ENCODE results near the gene MYOM1. TPM values are rescaled to one million over a fixed set of nuclear protein-coding genes. Genes with fewer than 3 reads are reported as not detected.

Gene MYOM1
- total and polyA plus RNA-seq, 10 donors, result 1.2 to 6.2 (median 2.0) TPM

Small RNA genes within 50 kb of the gene (small RNA-seq; reads per million reads assigned to genes)
- gene RF00156 (0 reads per million in 4 donors), gene RNU7-25P (0 reads per million in 4 donors)

Other genes with a start within 250 kb of the MYOM1 start
- gene LPIN2, start 206.8 kb downstream of the MYOM1 start, total RNA-seq, result 10 to 100 TPM; 44.8 to 79.7 (median 61.5) TPM
- 1 to 10 TPM; 4.0 to 9.6 (median 5.8) TPM for gene LPIN2, start 206.8 kb downstream of the MYOM1 start, polyA plus RNA-seq
- 100 to 1,000 TPM; 442 to 675 (median 581) TPM for gene MYL12A, start 27.8 kb upstream of the MYOM1 start, total RNA-seq
- 100 to 1,000 TPM; 422 to 675 (median 592) TPM for gene MYL12A, start 27.8 kb upstream of the MYOM1 start, polyA plus RNA-seq
- 100 to 1,000 TPM; 176 to 254 (median 199) TPM for gene MYL12B, start 42.2 kb upstream of the MYOM1 start, total RNA-seq
- gene MYL12B, start 42.2 kb upstream of the MYOM1 start, polyA plus RNA-seq, result 100 to 1,000 TPM; 290 to 371 (median 360) TPM
- 10 to 100 TPM; 25.3 to 64.5 (median 39.9) TPM for gene TGIF1, start 230.2 kb upstream of the MYOM1 start, total RNA-seq
- gene TGIF1, start 230.2 kb upstream of the MYOM1 start, polyA plus RNA-seq, result 10 to 100 TPM; 27.7 to 35.7 (median 28.4) TPM

All from spleen (tissue), 11 donors.